Keratinocyte (primary cell): Measurements from ENCODE around the gene TMEFF2. TPM values are rescaled to one million over a fixed set of nuclear protein-coding genes. Genes with fewer than 3 reads are reported as not detected.

ENCODE experiments used
- DNase-seq: peaks from one replicate; pipeline ENCODE4 v3.0.0-alpha.2; 2011; ENCODE audit warnings: low read depth, missing footprints, low spot score
- FAIRE-seq: peaks from 2 replicates; lab custom pipeline; 2011; peaks lifted over from hg19 to GRCh38; lab: Jason Lieb, UNC
- H2AFZ ChIP-seq: 2 replicates; pipeline ENCODE4 v1.6.0; 2012; ENCODE audit warnings: low read length, control low read depth, inconsistent platforms; ENCODE audit not compliant: control insufficient read depth
- H3K27ac ChIP-seq: 2 replicates; pipeline ENCODE4 v1.5.1; 2011; ENCODE audit warnings: low read length; ENCODE audit not compliant: control insufficient read depth, insufficient read depth
- H3K27me3 ChIP-seq: 3 replicates; pipeline ENCODE4 v1.6.0; 2011; ENCODE audit warnings: low read length; ENCODE audit not compliant: control insufficient read depth, insufficient read depth; ENCODE audit errors: extremely low read depth
- H3K36me3 ChIP-seq, 2 experiments: 2 replicates in 1 of 2; 3 replicates in 1 of 2; pipeline ENCODE4 v1.5.1; 2011; ENCODE audit warnings: low read length in 2 of 2, mild to moderate bottlenecking in 1 of 2; ENCODE audit not compliant: control insufficient read depth in 2 of 2, insufficient read depth in 2 of 2; ENCODE audit errors: extremely low read depth in 1 of 2
- H3K4me1 ChIP-seq: 3 replicates; pipeline ENCODE4 v1.5.1; 2011; ENCODE audit warnings: low read length; ENCODE audit not compliant: control insufficient read depth, insufficient read depth; ENCODE audit errors: extremely low read depth
- H3K4me2 ChIP-seq: 3 replicates; pipeline ENCODE4 v1.6.0; 2011; ENCODE audit warnings: low read depth, low read length; ENCODE audit not compliant: control insufficient read depth, insufficient read depth; ENCODE audit errors: extremely low read depth
- H3K4me3 ChIP-seq, 3 experiments: fragments of 200-600 bp in 1 of 3; sonication (generic) in 1 of 3; 2 replicates in 2 of 3; 3 replicates in 1 of 3; pipeline ENCODE4 v1.5.1; 2011 to 2016; ENCODE audit warnings: low read length in 3 of 3, mild to moderate bottlenecking in 3 of 3, control low read depth in 2 of 3, inconsistent platforms in 1 of 3, low read depth in 1 of 3, mixed read lengths in 1 of 3, mixed run types in 1 of 3, moderate library complexity in 1 of 3; ENCODE audit not compliant: control insufficient read depth in 2 of 3, insufficient read depth in 2 of 3; ENCODE audit errors: extremely low read depth in 1 of 3
- H3K79me2 ChIP-seq: 2 replicates; pipeline ENCODE4 v1.6.0; 2012; ENCODE audit warnings: low read length; ENCODE audit not compliant: control insufficient read depth, insufficient read depth
- H3K9ac ChIP-seq: 3 replicates; pipeline ENCODE4 v1.6.0; 2011; ENCODE audit warnings: low read length; ENCODE audit not compliant: control insufficient read depth, insufficient read depth; ENCODE audit errors: extremely low read depth
- H3K9me1 ChIP-seq: 3 replicates; pipeline ENCODE4 v1.6.0; 2011; ENCODE audit warnings: low read length; ENCODE audit not compliant: control insufficient read depth, insufficient read depth; ENCODE audit errors: extremely low read depth
- H3K9me3 ChIP-seq: 2 replicates; pipeline ENCODE4 v1.5.1; 2012; ENCODE audit warnings: low read depth, low read length; ENCODE audit not compliant: control insufficient read depth
- H4K20me1 ChIP-seq: 3 replicates; pipeline ENCODE4 v1.6.0; 2011; ENCODE audit warnings: low read length; ENCODE audit not compliant: control insufficient read depth, insufficient read depth; ENCODE audit errors: extremely low read depth
- EZH2 ChIP-seq: IDR thresholded peaks from one replicate; pipeline ENCODE4 v1.6.1; 2012; ENCODE audit warnings: inconsistent platforms, mild to moderate bottlenecking, low read length, moderate library complexity
- dilution Hi-C: fragments of 300-500 bp; cut with MboI; formaldehyde crosslinking; loops from one replicate; pipeline ENCODE4 v1.7.0; 2020; ENCODE audit warnings: low sequenced_read_pairs; ENCODE audit not compliant: extremely low pct_ligation_motif_present
- polyA plus RNA-seq, 5 experiments: library from polyadenylated mRNA; depleted of rRNA in 3 of 5; stranded (reverse) in 3 of 5; stranded (forward) in 1 of 5; unstranded in 1 of 5; fragments of >200 nt; gene quantifications; 1 replicate in 1 of 5; 2 replicates in 3 of 5; 3 replicates in 1 of 5; pipeline versions ENCODE4 v1.2.1 to v1.2.3, GENCODE V29; 2011 to 2012; ENCODE audit warnings: missing spikeins in 2 of 5, low read depth in 1 of 5, low replicate concordance in 1 of 5
- TF ChIP-seq, protein P1 (sequence below), 3 experiments: IDR thresholded peaks in 1 of 3; conservative IDR thresholded peaks in 1 of 3; optimal IDR thresholded peaks in 1 of 3; 2 replicates in 2 of 3; 3 replicates in 1 of 3; pipeline versions ENCODE3 to v1.5.1; 2011; ENCODE audit warnings: low read length in 3 of 3, mild to moderate bottlenecking in 3 of 3, moderate library complexity in 2 of 3, control low read depth in 1 of 3, inconsistent platforms in 1 of 3; ENCODE audit not compliant: insufficient read depth in 2 of 3; ENCODE audit errors: extremely low read depth in 1 of 3

The TMEFF2 gene
- polyA plus RNA-seq, 1 donor (not counting 4 experiments of a cell fraction or from before 2014, with no cell fraction given): not detected

DNA sequence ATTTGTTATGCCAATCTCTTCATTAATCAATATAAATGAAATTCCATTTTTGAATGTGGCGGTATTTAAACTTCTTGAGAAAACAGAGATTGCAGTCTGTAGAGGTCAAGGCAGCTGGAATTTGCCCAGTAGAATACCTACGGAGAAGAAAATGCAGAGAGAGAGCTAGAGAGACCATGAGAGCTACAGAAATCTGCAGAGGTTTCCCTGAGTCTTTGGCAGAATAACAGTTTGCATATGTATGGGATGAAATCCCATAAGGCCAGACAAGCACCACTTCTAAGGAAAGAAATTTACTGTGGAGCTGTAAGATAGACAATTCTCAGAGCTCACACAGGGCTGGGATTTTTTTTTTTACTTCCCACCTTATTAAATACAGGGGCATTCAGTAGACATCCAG lies 23.6 kb upstream of the TMEFF2 start:
- Histone ChIP-seq H2AFZ (no peak overlapping the region), H3K36me3 (no peaks in the 10 kb centered on the region), H3K9ac (no peak overlapping the region), H3K4me2 (no peak overlapping the region), H3K4me1 (no peaks in the 10 kb centered on the region), H3K9me1 (no peaks in the 10 kb centered on the region), H3K27me3 (no peaks in the 10 kb centered on the region), H3K4me3 (no peak overlapping the region), H3K27ac (no peak overlapping the region), H3K79me2 (no peaks in the 10 kb centered on the region), H3K9me3 (no peaks in the 10 kb centered on the region), H4K20me1 (no peaks in the 10 kb centered on the region)
- DNase-seq: no peak
- dilution Hi-C loops: no loop called here
- no peak for TF ChIP-seq EZH2
- TF ChIP-seq, protein P1, sequence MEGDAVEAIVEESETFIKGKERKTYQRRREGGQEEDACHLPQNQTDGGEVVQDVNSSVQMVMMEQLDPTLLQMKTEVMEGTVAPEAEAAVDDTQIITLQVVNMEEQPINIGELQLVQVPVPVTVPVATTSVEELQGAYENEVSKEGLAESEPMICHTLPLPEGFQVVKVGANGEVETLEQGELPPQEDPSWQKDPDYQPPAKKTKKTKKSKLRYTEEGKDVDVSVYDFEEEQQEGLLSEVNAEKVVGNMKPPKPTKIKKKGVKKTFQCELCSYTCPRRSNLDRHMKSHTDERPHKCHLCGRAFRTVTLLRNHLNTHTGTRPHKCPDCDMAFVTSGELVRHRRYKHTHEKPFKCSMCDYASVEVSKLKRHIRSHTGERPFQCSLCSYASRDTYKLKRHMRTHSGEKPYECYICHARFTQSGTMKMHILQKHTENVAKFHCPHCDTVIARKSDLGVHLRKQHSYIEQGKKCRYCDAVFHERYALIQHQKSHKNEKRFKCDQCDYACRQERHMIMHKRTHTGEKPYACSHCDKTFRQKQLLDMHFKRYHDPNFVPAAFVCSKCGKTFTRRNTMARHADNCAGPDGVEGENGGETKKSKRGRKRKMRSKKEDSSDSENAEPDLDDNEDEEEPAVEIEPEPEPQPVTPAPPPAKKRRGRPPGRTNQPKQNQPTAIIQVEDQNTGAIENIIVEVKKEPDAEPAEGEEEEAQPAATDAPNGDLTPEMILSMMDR (optimal IDR thresholded peaks at IDR 0.05 in 1 of 3, IDR thresholded peaks at IDR 0.05 in 1 of 3, conservative IDR thresholded peaks at IDR 0.05 in 1 of 3; ENCODE audit: extremely low read depth in 1 of 3, insufficient read depth in 2 of 3, low read length in 3 of 3): no peak
- no peak for FAIRE-seq

DNA sequence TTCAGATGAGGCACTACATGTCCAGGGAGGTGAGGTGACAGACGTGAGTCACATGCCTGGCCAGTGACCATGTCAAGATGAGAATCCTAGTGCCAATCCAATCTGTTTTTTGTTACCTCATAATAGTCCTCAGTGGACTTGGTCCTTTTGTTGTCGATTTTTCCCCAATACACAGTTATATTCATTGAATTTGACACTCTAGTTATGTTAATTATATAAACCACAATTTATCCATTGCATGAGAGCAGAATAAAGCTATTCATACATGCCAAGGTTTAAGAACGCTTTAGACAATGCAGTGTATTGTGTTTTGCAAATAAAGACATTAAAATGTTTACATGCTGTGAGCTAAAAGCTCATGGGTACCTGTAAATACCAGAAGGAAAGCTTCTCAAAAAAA lies 21.6 kb upstream of the TMEFF2 start:
- no peak overlapping the region for H3K4me3 ChIP-seq
- H3K36me3 ChIP-seq: no peaks in the 10 kb centered on the region
- H3K9ac ChIP-seq: no peak overlapping the region
- no peak overlapping the region for H3K4me2 ChIP-seq
- DNase-seq: no peak
- H4K20me1 ChIP-seq: no peaks in the 10 kb centered on the region
- H3K9me1 ChIP-seq: no peaks in the 10 kb centered on the region
- TF ChIP-seq, protein P1 (optimal IDR thresholded peaks at IDR 0.05 in 1 of 3, IDR thresholded peaks at IDR 0.05 in 1 of 3, conservative IDR thresholded peaks at IDR 0.05 in 1 of 3; ENCODE audit: extremely low read depth in 1 of 3, insufficient read depth in 2 of 3, low read length in 3 of 3): no peak
- no peak for TF ChIP-seq EZH2
- no peaks in the 10 kb centered on the region for H3K9me3 ChIP-seq
- H3K79me2 ChIP-seq: no peaks in the 10 kb centered on the region
- dilution Hi-C loops: no loop called here
- H2AFZ ChIP-seq: no peak overlapping the region
- no peaks in the 10 kb centered on the region for H3K27me3 ChIP-seq
- no peaks in the 10 kb centered on the region for H3K4me1 ChIP-seq
- no peak overlapping the region for H3K27ac ChIP-seq
- FAIRE-seq: no peak
